K562 (cell line): ENCODE measurements around the gene KCNN3. TPM values are rescaled to one million over a fixed set of nuclear protein-coding genes. Genes with fewer than 3 reads are reported as not detected.

Source experiments
- ATAC-seq: fragments of 200-7000 bp; cut with Tn5 transposase; 3 replicates; pipeline ENCODE4 v1.9.1; 2020; ENCODE audit warnings: moderate library complexity
- BruUV-seq: library from RNA; stranded (reverse); fragments of 400-500 nt; replicated peaks from 2 replicates; lab custom pipeline; 2021; lab: Mats Ljungman, UMichigan
- CTCF ChIA-PET: fragments of 300-600 bp; formaldehyde crosslinking; extraction: SDS; loops from one replicate; lab custom pipeline; 2021; ENCODE audit warnings: low intra/inter-chr PET ratio; lab: Yijun Ruan, JAX
- POLR2A ChIA-PET: fragments of 300-600, 350-650 bp; sonication (Branson Sonifier 250); formaldehyde crosslinking; extraction: SDS; loops from one replicate; lab custom pipeline; 2021; ENCODE audit warnings: antibody characterized with exemption, inconsistent platforms; lab: Yijun Ruan, JAX
- DNase-seq, 4 experiments: peaks; one replicate each; pipeline versions ENCODE4 v3.0.0 to v3.0.0-alpha.2; 2011 to 2018; ENCODE audit warnings: low spot score in 3 of 4, mixed read lengths in 3 of 4; ENCODE audit errors: extremely low read depth in 1 of 4
- FAIRE-seq: peaks from 2 replicates; lab custom pipeline; 2011; peaks lifted over from hg19 to GRCh38; lab: Jason Lieb, UNC
- H2AFZ ChIP-seq: 2 replicates; pipeline ENCODE4 v1.6.0; 2011; ENCODE audit warnings: low read depth, low read length, control low read depth, inconsistent platforms
- H3K27ac ChIP-seq: fragments of 200-600 bp; 3 replicates; pipeline ENCODE4 v1.8.0; 2011; ENCODE audit warnings: low read depth, mild to moderate bottlenecking, control low read depth, inconsistent platforms, low read length, moderate library complexity, mixed read lengths; ENCODE audit errors: extremely low read depth
- H3K27me3 ChIP-seq, 2 experiments: fragments of 300-600 bp in 1 of 2; 2 replicates in 1 of 2; 3 replicates in 1 of 2; pipeline versions ENCODE4 v1.6.0 to v1.8.0; 2011; ENCODE audit warnings: inconsistent platforms in 2 of 2, low read length in 2 of 2, mild to moderate bottlenecking in 1 of 2, mixed read lengths in 1 of 2, moderate library complexity in 1 of 2; ENCODE audit not compliant: control insufficient read depth in 2 of 2, insufficient read depth in 2 of 2
- H3K36me3 ChIP-seq: fragments of 300-600 bp; 3 replicates; pipeline ENCODE4 v1.8.0; 2011; ENCODE audit warnings: mild to moderate bottlenecking, low read length, inconsistent platforms; ENCODE audit not compliant: control insufficient read depth, insufficient read depth
- H3K4me1 ChIP-seq, 2 experiments: fragments of 200-600 bp in 1 of 2; replicated peaks in 1 of 2; 2 replicates in 1 of 2; 3 replicates in 1 of 2; pipeline versions ENCODE4 v1.5.1 to v1.8.0; 2011; ENCODE audit warnings: inconsistent platforms in 2 of 2, low read length in 2 of 2, mild to moderate bottlenecking in 1 of 2, mixed read lengths in 1 of 2, moderate library complexity in 1 of 2; ENCODE audit not compliant: control insufficient read depth in 2 of 2, insufficient read depth in 2 of 2
- H3K4me2 ChIP-seq: 2 replicates; pipeline ENCODE4 v1.6.1; 2011; ENCODE audit warnings: low read length, control low read depth, inconsistent platforms, mixed read lengths; ENCODE audit not compliant: insufficient read depth
- H3K4me3 ChIP-seq: fragments of 200-600 bp; sonication (generic), shearing (Covaris generic); 2 replicates; pipeline ENCODE4 v1.5.1; 2016; ENCODE audit warnings: control low read depth, inconsistent platforms
- H3K79me2 ChIP-seq: fragments of 200-600 bp; 3 replicates; pipeline ENCODE4 v1.8.0; 2011; ENCODE audit warnings: low read length, inconsistent platforms; ENCODE audit not compliant: control insufficient read depth, insufficient read depth
- H3K9ac ChIP-seq, 2 experiments: 2 replicates each; pipeline versions ENCODE4 v1.6.0 to v1.6.1; 2011; ENCODE audit warnings: low read depth in 2 of 2, low read length in 2 of 2, control low read depth in 1 of 2, inconsistent platforms in 1 of 2, mild to moderate bottlenecking in 1 of 2, mixed read lengths in 1 of 2; ENCODE audit not compliant: insufficient read depth in 1 of 2
- H3K9me1 ChIP-seq: one replicate; pipeline ENCODE4 v1.6.0; 2011; ENCODE audit warnings: inconsistent platforms, mild to moderate bottlenecking, low read length, moderate library complexity; ENCODE audit not compliant: control insufficient read depth, insufficient read depth
- H3K9me3 ChIP-seq: replicated peaks from 2 replicates; pipeline ENCODE4 v1.5.1; 2011; ENCODE audit warnings: low read depth, low read length, inconsistent platforms; ENCODE audit not compliant: control insufficient read depth, insufficient read depth
- H4K20me1 ChIP-seq: replicated peaks from 2 replicates; pipeline ENCODE4 v1.6.1; 2011; ENCODE audit warnings: low read length, inconsistent platforms, mixed read lengths; ENCODE audit not compliant: control insufficient read depth, insufficient read depth
- CBX8 ChIP-seq: fragments of 200-600 bp; sonication (generic); IDR thresholded peaks from 2 replicates; pipeline ENCODE4 v1.6.1; 2012; ENCODE audit warnings: borderline replicate concordance, mixed run types, low read depth, mild to moderate bottlenecking, moderate library complexity, mixed read lengths, low read length, control low read depth, inconsistent platforms; ENCODE audit not compliant: poor library complexity, severe bottlenecking; ENCODE audit errors: extremely low read depth
- CCAR2 ChIP-seq: fragments of 200-400 bp; formaldehyde crosslinking; IDR thresholded peaks from 2 replicates; pipeline ENCODE4 v1.6.1; 2017; ENCODE audit warnings: mild to moderate bottlenecking, low read depth, low read length
- E2F4 ChIP-seq: sonication (generic); formaldehyde crosslinking; IDR thresholded peaks from 2 replicates; pipeline ENCODE4 v1.8.0; 2022; ENCODE audit warnings: mild to moderate bottlenecking, low read depth, missing genetic modification reagents
- PHTF2 ChIP-seq: fragments of 250-450 bp; sonication (Bioruptor Pico); IDR thresholded peaks from 2 replicates; pipeline ENCODE4 v1.5.0; 2021; ENCODE audit warnings: mild to moderate bottlenecking
- POLR2H ChIP-seq: IDR thresholded peaks from 2 replicates; pipeline ENCODE4 v1.6.1; 2016; ENCODE audit warnings: missing genetic modification characterization, low read depth, mild to moderate bottlenecking, control low read depth, missing compliant biosample characterization, moderate library complexity
- ZFP36 ChIP-seq: fragments of 150-350 bp; IDR thresholded peaks from 2 replicates; pipeline ENCODE4 v1.6.1; 2018; ENCODE audit warnings: low read length, low read depth; ENCODE audit not compliant: partially characterized antibody
- ZNF253 ChIP-seq: fragments of 250-450 bp; sonication (Bioruptor Pico); conservative IDR thresholded peaks from 2 replicates; pipeline ENCODE4 v1.6.1; 2021; ENCODE audit warnings: mild to moderate bottlenecking
- WGBS: fragments of 100-300 bp; shearing (Covaris generic); methylation state at CpG from one replicate; pipeline ENCODE4 v1.1.6; 2016; ENCODE audit warnings: low coverage, mixed read lengths; ENCODE audit not compliant: insufficient coverage; ENCODE audit errors: missing lambda C conversion rate; 5-methylcytosine and 5-hydroxymethylcytosine counted together
- in situ Hi-C: fragments of 300-500 bp; cut with MboI; formaldehyde crosslinking; loops from 4 replicates; pipeline ENCODE4 v1.15.0; 2018; ENCODE audit warnings: inconsistent platforms, mixed read lengths
- intact Hi-C: fragments of 100-400 bp; cut with micrococcal nuclease; formaldehyde crosslinking; loops from 2 replicates; pipeline ENCODE4 v1.14.2; 2022
- polyA plus RNA-seq, 8 experiments: library from polyadenylated mRNA; depleted of rRNA in 4 of 8; stranded (reverse) in 5 of 8; unstranded in 3 of 8; fragments of >200 nt; fragmentation: Nextera tagmentation in 2 of 8; fragmentation: Illumina TruSeq in 1 of 8; extraction: Ambion mirVana in 2 of 8; extraction: Trizol in 1 of 8; gene quantifications; 2 replicates each; pipeline versions ENCODE4 v1.2.1 to v1.2.3, GENCODE V29; 2011 to 2014; ENCODE audit warnings: inconsistent platforms in 1 of 8, missing spikeins in 1 of 8
- total RNA-seq, 7 experiments: library from RNA; depleted of rRNA in 6 of 7; stranded (reverse); fragments of >200 nt in 6 of 7; fragmentation: Illumina TruSeq in 2 of 7; extraction: Trizol in 2 of 7; gene quantifications; 2 replicates each; pipeline versions ENCODE4 v1.2.1 to v1.2.3, GENCODE V29; 2011 to 2021; ENCODE audit warnings: low replicate concordance in 1 of 7

KCNN3 gene
- total and polyA plus RNA-seq, 9 of the 15 experiments (the other 6 are each of a cell fraction or from before 2014, with no cell fraction given), result 0.02 to 0.03 TPM; not detected in 7

- TF ChIP-seq PHTF2 (no peak), CBX8 (no peak), CCAR2 (no peak), POLR2H (no peak), ZNF253 (no peak), E2F4 (CRISPR knock-in tag) (no peak), ZFP36 (no peak)
- TF ChIP-seq, all 486 proteins: peak for 0
- Histone ChIP-seq H3K27me3 (peaks cover 25 to 75% of the 10 kb centered on the region in 2 experiments), H3K36me3 (no peaks in the 10 kb centered on the region), H3K4me1 (no peaks in the 10 kb centered on the region), H3K27ac (no peak overlapping the region), H2AFZ (no peak overlapping the region), H3K4me2 (no peak overlapping the region), H3K79me2 (no peaks in the 10 kb centered on the region), H3K9ac (peak overlapping the region in 1 of 2 experiments; percentile 48; a peak in 2 of 4 replicates), H3K9me3 (no peaks in the 10 kb centered on the region), H4K20me1 (peaks cover 3% of the 10 kb centered on the region; the same call in 1 of the 2 replicates), H3K4me3 (no peak overlapping the region), H3K9me1 (no peaks in the 10 kb centered on the region)
- intact Hi-C loops (no loop called here), in situ Hi-C loops (no loop called here)
- BruUV-seq, result no TSS peak
- 0% methylated on average over 5 of the region's 6 CpGs for WGBS
- ChIA-PET POLR2A (interaction anchor here (0.7 kb wide), 1 partner anchor 695 kb away, joined by 3 read pairs; no protein-coding TSS in a partner anchor), CTCF (no interaction called here)
- DNase-seq, result no peak
- no peak for ATAC-seq
- FAIRE-seq, result no peak
These were observed 47.4 kb downstream of the KCNN3 start for GRCh38 chr1:154822717-154823116.
